WERI-Rb-1 (cell line): ENCODE data around the gene TBPL1.
"Not testable (repeated sequence)": the region's sequence is repeated elsewhere in the genome, so short reads cannot be mapped to it uniquely, and the experiment has no call there.

Source experiments
- DNase-seq: peaks from one replicate; pipeline ENCODE4 v3.0.0-alpha.2; 2020
- H3K27ac ChIP-seq: fragments of 250-450 bp; sonication (Bioruptor Pico); 2 replicates; pipeline ENCODE4 v1.5.1; 2020; ENCODE audit warnings: mild to moderate bottlenecking, moderate library complexity
- H3K27me3 ChIP-seq: fragments of 250-450 bp; sonication (Bioruptor Pico); 2 replicates; pipeline ENCODE4 v1.5.1; 2021; ENCODE audit warnings: mild to moderate bottlenecking, low read depth, moderate library complexity; ENCODE audit not compliant: insufficient read depth, severe bottlenecking
- H3K36me3 ChIP-seq: fragments of 250-450 bp; sonication (Bioruptor Pico); 2 replicates; pipeline ENCODE4 v1.5.1; 2020; ENCODE audit warnings: mild to moderate bottlenecking, moderate library complexity
- H3K4me3 ChIP-seq: 2 replicates; pipeline ENCODE4 v1.5.1; 2011; ENCODE audit warnings: low read depth, mild to moderate bottlenecking, control low read depth, low read length
- H3K9me3 ChIP-seq: fragments of 250-450 bp; sonication (Bioruptor Pico); 2 replicates; pipeline ENCODE4 v1.5.1; 2021; ENCODE audit warnings: mild to moderate bottlenecking, moderate library complexity; ENCODE audit not compliant: severe bottlenecking
- TF ChIP-seq, protein P1 (sequence below): IDR thresholded peaks from 2 replicates; pipeline ENCODE4 v1.5.1; 2011; ENCODE audit warnings: low read depth, mild to moderate bottlenecking, control low read depth, inconsistent platforms, low read length

TBPL1 gene

DNA sequence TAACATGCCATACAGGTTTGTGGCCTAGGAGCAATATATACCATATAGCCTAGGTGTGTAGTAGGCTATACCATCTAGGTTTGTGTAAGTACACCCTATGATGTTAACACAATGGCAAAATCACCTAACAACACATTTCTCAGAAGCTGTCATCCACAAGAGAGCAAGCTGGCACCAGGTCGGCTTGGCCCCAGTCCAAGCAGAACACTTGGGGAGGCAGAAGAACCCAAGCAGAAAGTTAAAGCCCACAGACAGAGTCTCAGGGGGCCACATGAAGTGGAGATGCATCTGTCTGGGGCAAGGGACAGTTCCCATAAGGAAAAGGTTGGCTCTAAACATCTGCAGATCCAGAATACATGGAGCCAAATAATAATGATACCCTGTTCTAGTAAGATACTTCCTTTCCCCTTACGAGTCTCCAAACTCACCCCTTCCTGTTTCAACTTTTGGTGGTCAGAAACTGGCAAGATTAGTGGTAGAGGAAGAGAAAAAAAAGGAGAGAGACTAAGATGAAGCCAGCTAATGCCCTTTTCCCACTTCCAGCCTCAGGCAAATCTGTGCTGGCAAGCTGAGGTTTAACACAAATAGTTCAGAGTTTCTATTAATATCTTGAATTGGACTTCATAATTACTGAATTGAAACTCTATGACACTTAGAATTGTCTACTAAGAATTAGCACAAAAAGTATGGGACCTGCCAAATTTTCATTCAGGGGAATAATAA is 34.7 kb upstream of the TBPL1 start:
- H3K36me3 ChIP-seq: no peaks in the 10 kb centered on the region
- no peak for DNase-seq
- no peak overlapping the region for H3K27ac ChIP-seq
- H3K4me3 ChIP-seq: no peak overlapping the region
- TF ChIP-seq, protein P1, sequence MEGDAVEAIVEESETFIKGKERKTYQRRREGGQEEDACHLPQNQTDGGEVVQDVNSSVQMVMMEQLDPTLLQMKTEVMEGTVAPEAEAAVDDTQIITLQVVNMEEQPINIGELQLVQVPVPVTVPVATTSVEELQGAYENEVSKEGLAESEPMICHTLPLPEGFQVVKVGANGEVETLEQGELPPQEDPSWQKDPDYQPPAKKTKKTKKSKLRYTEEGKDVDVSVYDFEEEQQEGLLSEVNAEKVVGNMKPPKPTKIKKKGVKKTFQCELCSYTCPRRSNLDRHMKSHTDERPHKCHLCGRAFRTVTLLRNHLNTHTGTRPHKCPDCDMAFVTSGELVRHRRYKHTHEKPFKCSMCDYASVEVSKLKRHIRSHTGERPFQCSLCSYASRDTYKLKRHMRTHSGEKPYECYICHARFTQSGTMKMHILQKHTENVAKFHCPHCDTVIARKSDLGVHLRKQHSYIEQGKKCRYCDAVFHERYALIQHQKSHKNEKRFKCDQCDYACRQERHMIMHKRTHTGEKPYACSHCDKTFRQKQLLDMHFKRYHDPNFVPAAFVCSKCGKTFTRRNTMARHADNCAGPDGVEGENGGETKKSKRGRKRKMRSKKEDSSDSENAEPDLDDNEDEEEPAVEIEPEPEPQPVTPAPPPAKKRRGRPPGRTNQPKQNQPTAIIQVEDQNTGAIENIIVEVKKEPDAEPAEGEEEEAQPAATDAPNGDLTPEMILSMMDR: no peak
- H3K27me3 ChIP-seq: peaks cover 44% of the 10 kb centered on the region
- no peaks in the 10 kb centered on the region for H3K9me3 ChIP-seq

DNA sequence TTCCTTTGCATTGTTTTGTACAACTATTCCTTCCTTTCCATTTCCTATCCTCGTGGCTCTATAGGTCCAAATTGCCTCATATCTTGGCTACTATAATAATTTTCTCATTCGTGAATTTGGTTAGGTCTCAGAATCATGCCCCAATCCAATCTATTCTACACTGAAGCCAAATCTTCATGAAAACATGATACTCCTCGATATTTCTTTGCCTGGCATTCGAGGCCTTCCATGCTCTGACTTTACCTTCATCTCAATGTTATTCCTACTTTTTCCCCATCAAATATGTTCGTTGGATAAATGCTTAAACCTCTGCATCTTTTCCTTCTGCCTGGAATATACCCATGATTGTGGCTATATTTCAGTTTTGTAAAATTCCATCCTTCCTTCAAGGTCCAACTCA is 33.7 kb upstream of the TBPL1 start:
- H3K27ac ChIP-seq: no peak overlapping the region

DNA sequence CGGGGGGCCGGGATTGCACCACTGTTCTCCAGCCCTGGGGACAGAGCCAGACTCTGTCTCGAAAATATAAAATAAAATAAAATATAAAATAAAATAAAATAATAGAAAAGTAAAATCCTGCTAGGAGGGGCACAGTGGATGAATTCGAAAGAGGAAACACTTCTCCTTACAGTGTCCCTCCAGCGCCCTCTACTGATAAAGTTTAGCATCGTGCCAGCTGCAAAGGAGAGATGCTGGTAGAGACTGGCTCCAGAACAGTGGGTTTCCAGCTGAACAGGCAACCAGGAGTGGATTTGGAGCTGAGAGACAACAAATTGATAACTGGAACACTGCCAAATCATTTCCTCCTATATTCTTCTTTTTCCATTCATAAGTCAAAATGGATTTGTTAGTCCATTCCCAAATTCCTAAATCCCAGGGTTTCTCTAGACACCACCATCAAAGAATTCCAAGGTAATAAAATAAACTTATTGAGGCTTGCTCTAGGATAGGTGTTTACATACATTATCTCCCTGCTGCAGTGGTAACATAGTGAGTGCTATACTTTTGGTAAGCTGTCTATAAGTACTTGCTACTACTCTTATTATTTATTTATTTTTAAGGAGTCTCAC is 31.7 kb upstream of the TBPL1 start:
- no peak overlapping the region for H3K27ac ChIP-seq
- H3K27me3 ChIP-seq: peaks cover 25% of the 10 kb centered on the region
- peak; percentile 78 for DNase-seq
- no peak overlapping the region for H3K4me3 ChIP-seq
- TF ChIP-seq, protein P1: peak; percentile 69
- H3K36me3 ChIP-seq: no peaks in the 10 kb centered on the region
- H3K9me3 ChIP-seq: no peaks in the 10 kb centered on the region

More for the DNA sequence above, 33.7 kb upstream of the TBPL1 start:
- no peak overlapping the region for H3K4me3 ChIP-seq
- H3K36me3 ChIP-seq: no peaks in the 10 kb centered on the region
- TF ChIP-seq, protein P1: no peak
- H3K27me3 ChIP-seq: peaks cover 37% of the 10 kb centered on the region
- H3K9me3 ChIP-seq: no peaks in the 10 kb centered on the region
- no peak for DNase-seq

DNA sequence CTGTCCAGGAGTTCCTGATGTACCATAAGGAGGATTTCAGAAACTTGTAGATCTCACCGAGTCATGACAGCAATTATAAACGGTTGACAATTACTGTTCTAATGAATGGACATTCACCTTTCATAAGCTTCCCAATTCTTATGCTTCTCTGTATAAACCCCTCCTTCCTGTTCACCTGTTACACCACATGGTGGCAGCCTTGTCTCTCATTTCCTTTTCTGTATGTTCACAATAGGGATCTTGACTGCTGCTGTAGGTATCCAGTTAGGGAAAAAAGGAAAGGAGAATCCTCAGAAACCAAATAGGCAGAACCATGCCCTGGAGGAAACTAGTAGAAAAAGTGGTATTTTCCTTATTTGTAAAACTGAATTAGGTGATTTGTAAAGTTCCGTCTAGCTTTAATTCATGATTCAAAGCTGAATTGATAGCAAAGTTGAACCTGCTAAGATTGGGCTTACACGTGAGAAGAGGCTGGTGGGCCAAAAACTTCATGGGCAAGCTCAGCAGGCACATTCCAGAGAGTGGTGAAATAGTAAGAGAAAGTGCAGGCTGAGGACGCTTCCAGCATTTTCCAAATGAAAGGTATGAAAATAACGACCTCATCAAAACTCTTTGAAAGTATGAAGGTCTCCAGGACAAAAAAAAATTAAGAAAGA is 29.0 kb upstream of the TBPL1 start:
- no peak overlapping the region for H3K4me3 ChIP-seq
- no peaks in the 10 kb centered on the region for H3K9me3 ChIP-seq
- H3K27ac ChIP-seq: no peak overlapping the region
- peak; percentile 64 for DNase-seq
- TF ChIP-seq, protein P1: peak; percentile 57
- H3K36me3 ChIP-seq: no peaks in the 10 kb centered on the region
- peaks cover 13% of the 10 kb centered on the region for H3K27me3 ChIP-seq

DNA sequence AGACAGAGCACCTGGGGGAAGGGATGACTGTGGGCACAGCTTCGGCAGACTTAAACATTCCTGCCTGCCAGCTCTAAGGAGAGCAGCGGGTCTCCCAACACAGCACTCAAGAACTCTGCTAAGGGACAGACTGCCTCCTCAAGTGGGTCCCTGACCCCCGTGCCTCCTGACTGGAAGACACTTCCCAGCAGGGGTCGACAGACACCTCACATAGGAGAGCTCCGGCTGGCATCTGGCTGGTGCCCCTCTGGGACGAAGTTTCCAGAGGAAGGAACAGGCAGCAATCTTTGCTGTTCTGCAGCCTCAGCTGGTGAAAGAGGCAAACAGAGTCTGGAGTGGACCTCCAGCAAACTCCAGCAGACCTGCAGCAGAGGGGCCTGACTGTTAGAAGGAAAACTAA is 21.8 kb upstream of the TBPL1 start:
- H3K4me3 ChIP-seq, H3K27me3 ChIP-seq, DNase-seq, H3K9me3 ChIP-seq, H3K36me3 ChIP-seq, H3K27ac ChIP-seq: not testable (repeated sequence)
- TF ChIP-seq, protein P1: 0 out of 2 replicates have a peak, but pooled peaks have one; percentile 4

DNA sequence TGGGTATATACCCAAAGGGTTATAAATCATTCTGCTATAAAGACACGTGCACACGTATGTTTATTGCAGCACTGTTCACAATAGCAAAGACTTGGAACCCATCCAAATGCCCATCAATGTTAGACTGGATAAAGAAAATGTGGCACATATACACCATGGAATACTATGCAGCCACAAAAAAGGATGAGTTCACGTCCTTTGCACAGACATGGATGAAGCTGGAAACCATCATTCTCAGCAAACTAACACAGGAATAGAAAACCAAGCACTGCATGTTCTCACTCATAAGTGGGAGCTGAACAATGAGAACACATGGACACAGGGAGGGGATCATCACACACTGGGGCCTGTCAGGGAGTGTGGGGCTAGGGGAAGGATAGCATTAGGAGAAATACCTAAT is 16.7 kb upstream of the TBPL1 start:
- not testable (repeated sequence) for H3K9me3 ChIP-seq, H3K27ac ChIP-seq, DNase-seq, H3K36me3 ChIP-seq, H3K4me3 ChIP-seq, H3K27me3 ChIP-seq
